ENCODE results near the gene SGSM2.

DNA sequence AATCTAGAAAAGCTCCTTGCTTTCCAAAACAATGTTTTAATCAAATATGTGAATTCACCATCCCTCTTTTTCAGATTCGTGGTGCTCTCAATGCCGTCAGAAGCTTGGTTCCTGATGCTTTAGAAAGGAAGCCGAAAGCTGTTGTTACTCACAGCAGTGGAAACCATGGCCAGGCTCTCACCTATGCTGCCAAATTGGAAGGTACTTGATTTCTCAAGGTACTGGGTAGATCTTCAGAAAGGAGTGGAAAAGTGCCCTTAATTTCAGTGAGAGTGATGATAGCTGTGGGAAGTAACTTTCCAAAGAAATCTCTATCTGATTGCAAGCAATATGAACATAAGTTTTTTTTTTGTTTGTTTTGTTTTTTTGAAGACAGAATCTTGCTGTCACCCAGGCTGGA, 19.5 kb upstream of the SGSM2 start:
- TF ChIP-seq, protein P1, sequence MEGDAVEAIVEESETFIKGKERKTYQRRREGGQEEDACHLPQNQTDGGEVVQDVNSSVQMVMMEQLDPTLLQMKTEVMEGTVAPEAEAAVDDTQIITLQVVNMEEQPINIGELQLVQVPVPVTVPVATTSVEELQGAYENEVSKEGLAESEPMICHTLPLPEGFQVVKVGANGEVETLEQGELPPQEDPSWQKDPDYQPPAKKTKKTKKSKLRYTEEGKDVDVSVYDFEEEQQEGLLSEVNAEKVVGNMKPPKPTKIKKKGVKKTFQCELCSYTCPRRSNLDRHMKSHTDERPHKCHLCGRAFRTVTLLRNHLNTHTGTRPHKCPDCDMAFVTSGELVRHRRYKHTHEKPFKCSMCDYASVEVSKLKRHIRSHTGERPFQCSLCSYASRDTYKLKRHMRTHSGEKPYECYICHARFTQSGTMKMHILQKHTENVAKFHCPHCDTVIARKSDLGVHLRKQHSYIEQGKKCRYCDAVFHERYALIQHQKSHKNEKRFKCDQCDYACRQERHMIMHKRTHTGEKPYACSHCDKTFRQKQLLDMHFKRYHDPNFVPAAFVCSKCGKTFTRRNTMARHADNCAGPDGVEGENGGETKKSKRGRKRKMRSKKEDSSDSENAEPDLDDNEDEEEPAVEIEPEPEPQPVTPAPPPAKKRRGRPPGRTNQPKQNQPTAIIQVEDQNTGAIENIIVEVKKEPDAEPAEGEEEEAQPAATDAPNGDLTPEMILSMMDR (IDR thresholded peaks at IDR 0.05): no peak
- no peak for TF ChIP-seq POLR2A (IDR thresholded peaks at IDR 0.05)

Measured in lower leg skin (tissue), 3 donors.